Suprapubic skin (tissue), 4 donors: Measurements from ENCODE around the gene SPOCK1. TPM values are rescaled to one million over a fixed set of nuclear protein-coding genes. Genes with fewer than 3 reads are reported as not detected.

ENCODE experiments used
- DNase-seq, 2 donors: peaks; one replicate each; pipeline ENCODE4 v3.0.0-alpha.2; 2019; ENCODE audit warnings: low spot score in 2 of 2
- H3K27ac ChIP-seq: fragments of 200-600 bp; sonication (generic); one replicate; pipeline ENCODE4 v1.5.1; 2019
- H3K27me3 ChIP-seq: fragments of 200-600 bp; sonication (generic); one replicate; pipeline ENCODE4 v1.5.1; 2019
- H3K36me3 ChIP-seq: fragments of 200-600 bp; sonication (generic); one replicate; pipeline ENCODE4 v1.5.1; 2019
- H3K4me1 ChIP-seq: fragments of 200-600 bp; sonication (generic); one replicate; pipeline ENCODE4 v1.5.1; 2019
- H3K4me3 ChIP-seq: fragments of 200-600 bp; sonication (generic); one replicate; pipeline ENCODE4 v1.5.1; 2019; ENCODE audit warnings: mild to moderate bottlenecking
- H3K9me3 ChIP-seq: fragments of 200-600 bp; sonication (generic); one replicate; pipeline ENCODE4 v1.5.1; 2019
- EP300 ChIP-seq: sonication (generic); formaldehyde crosslinking; IDR thresholded peaks from one replicate; pipeline ENCODE4 v1.6.1; 2017; ENCODE audit warnings: antibody characterized with exemption
- POLR2A ChIP-seq, 2 donors: fragments of 450-650 bp; IDR thresholded peaks; one replicate each; pipeline ENCODE4 v1.6.1; 2017; ENCODE audit warnings: antibody characterized with exemption in 2 of 2, mild to moderate bottlenecking in 2 of 2, moderate library complexity in 2 of 2
- POLR2AphosphoS5 ChIP-seq, 3 donors: sonication (generic); formaldehyde crosslinking; IDR thresholded peaks; one replicate each; pipeline ENCODE4 v1.6.1; 2017; ENCODE audit warnings: antibody characterized with exemption in 3 of 3
- WGBS: methylation state at CpG from one replicate; pipeline ENCODE4 v1.1.5; 2018; 5-methylcytosine and 5-hydroxymethylcytosine counted together
- total RNA-seq, 4 donors: library from RNA; depleted of rRNA; stranded (reverse); fragments of >200 nt; gene quantifications; one replicate each; pipeline ENCODE4 v1.1.0, GENCODE V29; 2016
- TF ChIP-seq, protein P1 (sequence below), 2 donors: fragments of 200-600 bp in 1 of 2; fragments of 450-650 bp in 1 of 2; sonication (generic) in 1 of 2; IDR thresholded peaks; one replicate each; pipeline ENCODE4 v1.5.1; 2016 to 2019; ENCODE audit warnings: antibody characterized with exemption in 2 of 2, mild to moderate bottlenecking in 1 of 2, moderate library complexity in 1 of 2

The SPOCK1 gene
- total RNA-seq, 4 donors from 2014 or later: 3.9 to 11.6 (median 5.4) TPM

DNA sequence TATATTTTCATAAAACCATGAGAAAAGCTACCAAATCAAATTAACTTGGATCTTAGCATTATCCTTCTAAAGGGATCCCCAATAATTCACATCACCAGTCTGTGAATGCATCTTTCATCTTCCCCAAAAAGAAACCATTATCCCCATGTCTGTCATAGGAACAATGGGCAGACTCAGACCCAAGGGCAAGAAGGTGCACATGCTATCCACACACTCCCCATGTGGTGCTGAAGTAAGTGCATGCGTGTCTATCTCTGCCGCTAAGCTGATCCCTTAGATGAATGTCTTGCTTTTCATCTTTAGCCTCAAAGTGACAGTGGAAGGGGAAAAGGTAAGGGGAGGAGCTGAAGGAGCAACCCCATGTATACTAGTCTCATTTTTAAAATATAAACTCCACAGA is 10.2 kb downstream of the SPOCK1 start:
- Histone ChIP-seq H3K36me3 (no peaks in the 10 kb centered on the region), H3K27me3 (no peaks in the 10 kb centered on the region), H3K4me3 (no peak overlapping the region), H3K4me1 (no peaks in the 10 kb centered on the region), H3K27ac (no peak overlapping the region), H3K9me3 (no peaks in the 10 kb centered on the region)
- no peak for DNase-seq
- WGBS: 93% methylated on average over 2 of the region's 2 CpGs
- TF ChIP-seq, protein P1, sequence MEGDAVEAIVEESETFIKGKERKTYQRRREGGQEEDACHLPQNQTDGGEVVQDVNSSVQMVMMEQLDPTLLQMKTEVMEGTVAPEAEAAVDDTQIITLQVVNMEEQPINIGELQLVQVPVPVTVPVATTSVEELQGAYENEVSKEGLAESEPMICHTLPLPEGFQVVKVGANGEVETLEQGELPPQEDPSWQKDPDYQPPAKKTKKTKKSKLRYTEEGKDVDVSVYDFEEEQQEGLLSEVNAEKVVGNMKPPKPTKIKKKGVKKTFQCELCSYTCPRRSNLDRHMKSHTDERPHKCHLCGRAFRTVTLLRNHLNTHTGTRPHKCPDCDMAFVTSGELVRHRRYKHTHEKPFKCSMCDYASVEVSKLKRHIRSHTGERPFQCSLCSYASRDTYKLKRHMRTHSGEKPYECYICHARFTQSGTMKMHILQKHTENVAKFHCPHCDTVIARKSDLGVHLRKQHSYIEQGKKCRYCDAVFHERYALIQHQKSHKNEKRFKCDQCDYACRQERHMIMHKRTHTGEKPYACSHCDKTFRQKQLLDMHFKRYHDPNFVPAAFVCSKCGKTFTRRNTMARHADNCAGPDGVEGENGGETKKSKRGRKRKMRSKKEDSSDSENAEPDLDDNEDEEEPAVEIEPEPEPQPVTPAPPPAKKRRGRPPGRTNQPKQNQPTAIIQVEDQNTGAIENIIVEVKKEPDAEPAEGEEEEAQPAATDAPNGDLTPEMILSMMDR (IDR thresholded peaks at IDR 0.05): no peak
- TF ChIP-seq POLR2AphosphoS5 (IDR thresholded peaks at IDR 0.05) (no peak), EP300 (no peak), POLR2A (IDR thresholded peaks at IDR 0.05) (no peak)

DNA sequence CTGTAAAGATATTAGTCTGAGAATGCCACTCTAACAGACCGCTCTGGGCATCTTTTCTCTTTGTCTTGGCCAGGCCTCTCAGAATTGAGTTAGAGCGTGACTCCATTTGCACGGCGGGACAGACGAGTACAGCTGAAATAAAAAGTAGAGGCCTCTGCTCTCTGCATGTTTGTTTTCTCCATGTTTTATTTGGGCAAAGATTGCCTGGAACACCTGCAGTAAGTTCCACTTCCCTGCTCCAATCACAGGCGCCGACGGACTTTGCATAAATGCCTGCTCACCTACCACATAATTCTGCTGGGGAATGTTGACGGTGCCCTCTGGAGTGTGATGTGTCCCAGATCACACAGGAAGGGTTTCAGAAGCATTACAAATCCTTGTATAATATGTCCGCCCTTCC is 10.6 kb downstream of the SPOCK1 start:
- H3K4me3 ChIP-seq: no peak overlapping the region
- H3K27ac ChIP-seq: no peak overlapping the region
- H3K9me3 ChIP-seq: no peaks in the 10 kb centered on the region
- no peaks in the 10 kb centered on the region for H3K36me3 ChIP-seq
- no peak for DNase-seq
- H3K4me1 ChIP-seq: no peaks in the 10 kb centered on the region
- no peak for TF ChIP-seq POLR2A (IDR thresholded peaks at IDR 0.05)
- TF ChIP-seq EP300: no peak
- TF ChIP-seq, protein P1 (IDR thresholded peaks at IDR 0.05): no peak
- no peak for TF ChIP-seq POLR2AphosphoS5 (IDR thresholded peaks at IDR 0.05)
- WGBS: 96% methylated on average over 10 of the region's 10 CpGs
- no peaks in the 10 kb centered on the region for H3K27me3 ChIP-seq

DNA sequence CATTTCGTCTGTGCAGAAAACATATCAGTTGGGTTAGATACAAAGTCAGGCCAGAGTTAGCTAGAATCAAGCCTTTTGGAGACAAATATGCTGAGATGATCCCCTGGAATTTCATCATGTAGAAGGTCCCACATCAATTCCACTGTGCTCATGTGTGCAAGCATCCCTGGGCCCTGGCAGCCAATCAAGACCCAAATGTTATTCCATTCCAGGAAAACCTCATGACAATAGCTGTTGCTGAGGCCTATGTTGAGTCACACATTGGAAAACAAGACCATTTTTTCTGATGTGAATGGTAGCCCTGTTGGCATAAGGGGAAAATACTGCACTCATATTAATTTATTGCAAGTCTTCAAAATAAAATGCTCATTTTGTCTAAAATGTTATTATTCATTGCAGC is 11.5 kb downstream of the SPOCK1 start:
- H3K4me1 ChIP-seq: no peaks in the 10 kb centered on the region
- peak in 1 of 2 donors; percentile 76 for DNase-seq
- no peaks in the 10 kb centered on the region for H3K27me3 ChIP-seq
- H3K27ac ChIP-seq: no peak overlapping the region
- no peaks in the 10 kb centered on the region for H3K36me3 ChIP-seq
- WGBS: 86% methylated on average over 1 of the region's 1 CpG
- TF ChIP-seq POLR2A (IDR thresholded peaks at IDR 0.05) (no peak), POLR2AphosphoS5 (IDR thresholded peaks at IDR 0.05) (no peak), EP300 (no peak)
- TF ChIP-seq, protein P1 (IDR thresholded peaks at IDR 0.05): no peak
- no peaks in the 10 kb centered on the region for H3K9me3 ChIP-seq
- H3K4me3 ChIP-seq: no peak overlapping the region

DNA sequence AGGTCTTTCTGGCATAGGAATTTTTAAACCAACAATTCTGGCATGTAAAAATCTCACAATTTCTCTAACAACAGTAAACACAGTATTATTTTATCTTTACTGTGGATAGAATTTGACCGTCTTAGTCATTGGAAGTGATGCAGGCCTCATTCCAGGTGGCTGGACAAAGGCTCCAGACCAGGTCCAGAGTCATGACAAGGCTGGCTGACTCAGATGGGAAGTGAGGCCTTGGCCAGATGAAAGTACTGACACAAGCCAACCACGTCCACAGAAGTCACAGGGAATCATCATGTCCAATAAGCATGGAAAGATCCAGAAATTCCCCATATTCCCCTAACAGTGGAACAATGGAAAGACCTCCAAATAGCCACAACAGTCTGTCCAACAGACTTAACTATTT is 12.4 kb downstream of the SPOCK1 start:
- Histone ChIP-seq H3K27ac (no peak overlapping the region), H3K9me3 (no peaks in the 10 kb centered on the region), H3K4me1 (no peaks in the 10 kb centered on the region), H3K36me3 (no peaks in the 10 kb centered on the region), H3K27me3 (no peaks in the 10 kb centered on the region), H3K4me3 (no peak overlapping the region)
- TF ChIP-seq POLR2AphosphoS5 (IDR thresholded peaks at IDR 0.05): no peak
- TF ChIP-seq POLR2A (IDR thresholded peaks at IDR 0.05): no peak
- no peak for TF ChIP-seq EP300
- TF ChIP-seq, protein P1 (IDR thresholded peaks at IDR 0.05): no peak
- WGBS: 74% methylated on average over 2 of the region's 2 CpGs
- no peak for DNase-seq

DNA sequence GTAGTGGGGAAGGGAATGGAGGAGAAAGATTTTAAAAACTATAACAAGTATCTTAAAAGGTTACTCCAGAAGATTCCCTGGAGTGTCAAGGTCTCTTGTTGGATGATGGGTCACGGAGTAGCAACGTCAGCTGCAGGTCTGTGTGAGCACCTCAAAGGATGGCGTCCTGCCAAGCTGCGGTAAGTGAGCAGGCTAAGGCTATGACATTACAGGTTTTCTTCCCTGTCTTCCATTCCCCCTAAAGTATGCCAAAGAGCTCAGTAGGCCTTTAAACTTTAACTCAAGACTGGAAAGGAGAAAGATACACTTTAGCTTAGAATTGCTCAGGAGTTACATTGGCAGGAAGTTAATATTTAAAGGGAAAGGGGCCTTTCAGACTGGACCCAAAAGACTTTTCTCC is 17.5 kb downstream of the SPOCK1 start:
- Histone ChIP-seq H3K36me3 (no peaks in the 10 kb centered on the region), H3K4me3 (no peak overlapping the region), H3K9me3 (no peaks in the 10 kb centered on the region), H3K27me3 (no peaks in the 10 kb centered on the region), H3K4me1 (no peaks in the 10 kb centered on the region), H3K27ac (no peak overlapping the region)
- DNase-seq: no peak
- WGBS: 56% methylated on average over 4 of the region's 4 CpGs
- TF ChIP-seq EP300 (no peak), POLR2AphosphoS5 (IDR thresholded peaks at IDR 0.05) (no peak), POLR2A (IDR thresholded peaks at IDR 0.05) (no peak)
- TF ChIP-seq, protein P1 (IDR thresholded peaks at IDR 0.05): no peak
